Measurements from ENCODE around the gene SLC1A7. TPM values are rescaled to one million over a fixed set of nuclear protein-coding genes. Genes with fewer than 3 reads are reported as not detected.

The SLC1A7 gene
- polyA plus RNA-seq, 4 donors = 0.06 to 0.86 (median 0.16) TPM

- DNase-seq (ENCODE audit: low read depth in 4 of 4, low spot score in 3 of 4) = no peak
These were observed 77.0 kb downstream of the SLC1A7 start for GRCh38 chr1:53065391-53065790.

- DNase-seq (ENCODE audit: low read depth in 4 of 4, low spot score in 3 of 4) = no peak
These were observed 78.5 kb downstream of the SLC1A7 start for GRCh38 chr1:53063744-53064515.

- DNase-seq (ENCODE audit: low read depth in 4 of 4, low spot score in 3 of 4) = no peak
These were observed 79.5 kb downstream of the SLC1A7 start for GRCh38 chr1:53062708-53063591.

- DNase-seq (ENCODE audit: low read depth in 4 of 4, low spot score in 3 of 4) = no peak
These were observed 80.4 kb downstream of the SLC1A7 start, which contains the start of gene PODN for GRCh38 chr1:53061859-53062707. TSS of gene PODN (plus strand) at chr1:53062213. CDS start at chr1:53069856, 7,643 bp downstream.

GRCh38 chr1:53061123-53061858 is 81.1 kb downstream of the SLC1A7 start:
- DNase-seq (ENCODE audit: low read depth in 4 of 4, low spot score in 3 of 4) = no peak

GRCh38 chr1:53060579-53060978 is 81.9 kb downstream of the SLC1A7 start:
- DNase-seq (ENCODE audit: low read depth in 4 of 4, low spot score in 3 of 4) = no peak

GRCh38 chr1:53057127-53057526 is 85.3 kb downstream of the SLC1A7 start:
- DNase-seq (ENCODE audit: low read depth in 4 of 4, low spot score in 3 of 4) = no peak

- DNase-seq (ENCODE audit: low read depth in 4 of 4, low spot score in 3 of 4) = no peak
These were observed 90.8 kb downstream of the SLC1A7 start for GRCh38 chr1:53051676-53052075.

GRCh38 chr1:53050310-53050709 is 92.1 kb downstream of the SLC1A7 start:
- DNase-seq (ENCODE audit: low read depth in 4 of 4, low spot score in 3 of 4) = no peak

- DNase-seq (ENCODE audit: low read depth in 4 of 4, low spot score in 3 of 4) = no peak
These were observed 92.9 kb downstream of the SLC1A7 start for GRCh38 chr1:53049574-53049967.

GRCh38 chr1:53048960-53049573 is 93.4 kb downstream of the SLC1A7 start:
- no peak for DNase-seq (ENCODE audit: low read depth in 4 of 4, low spot score in 3 of 4)

- no peak for DNase-seq (ENCODE audit: low read depth in 4 of 4, low spot score in 3 of 4)
These were observed 94.4 kb downstream of the SLC1A7 start for GRCh38 chr1:53047737-53048736.

- no peak for DNase-seq (ENCODE audit: low read depth in 4 of 4, low spot score in 3 of 4)
These were observed 95.5 kb downstream of the SLC1A7 start for GRCh38 chr1:53046930-53047329.

- no peak for DNase-seq (ENCODE audit: low read depth in 4 of 4, low spot score in 3 of 4)
These were observed 97.5 kb downstream of the SLC1A7 start for GRCh38 chr1:53044926-53045325.

GRCh38 chr1:53043271-53043670 is 99.2 kb downstream of the SLC1A7 start:
- no peak for DNase-seq (ENCODE audit: low read depth in 4 of 4, low spot score in 3 of 4)

- DNase-seq (ENCODE audit: low read depth in 4 of 4, low spot score in 3 of 4) = no peak
These were observed 103.9 kb downstream of the SLC1A7 start for GRCh38 chr1:53038566-53038965.
